Panc1 (cell line): ENCODE results near the gene AMHR2. TPM values are rescaled to one million over a fixed set of nuclear protein-coding genes. Genes with fewer than 3 reads are reported as not detected.
"Not testable (repeated sequence)": the region's sequence is repeated elsewhere in the genome, so short reads cannot be mapped to it uniquely, and the experiment has no call there.

Experiments used
- ATAC-seq: fragments of 200-7000 bp; cut with Tn5 transposase; 2 replicates; pipeline ENCODE4 v1.9.1; 2020; ENCODE audit warnings: mild to moderate bottlenecking, moderate library complexity
- BruUV-seq: library from RNA; stranded (reverse); fragments of 400-500 nt; replicated peaks from 2 replicates; lab custom pipeline; 2021; lab: Mats Ljungman, UMichigan
- CTCF ChIA-PET: fragments of 300-600 bp; sonication (Branson Sonifier 250); formaldehyde crosslinking; loops from one replicate; lab custom pipeline; 2022; ENCODE audit warnings: antibody characterized with exemption; lab: Charles Lee
- POLR2A ChIA-PET: fragments of 300-600 bp; sonication (Branson Sonifier 250); formaldehyde crosslinking; loops from one replicate; lab custom pipeline; 2022; ENCODE audit warnings: antibody characterized with exemption; lab: Charles Lee
- DNase-seq: peaks from one replicate; pipeline ENCODE4 v3.0.0-alpha.2; 2010; ENCODE audit warnings: low read depth, low spot score
- H3K27ac ChIP-seq: 2 replicates; pipeline ENCODE4 v1.5.1; 2011; ENCODE audit warnings: mild to moderate bottlenecking, low read length, inconsistent platforms
- H3K27me3 ChIP-seq: fragments of 200-500 bp; sonication (Bioruptor generic); 2 replicates; pipeline ENCODE4 v1.6.0; 2014; ENCODE audit warnings: low read length, inconsistent platforms; ENCODE audit not compliant: control insufficient read depth, insufficient read depth
- H3K36me3 ChIP-seq: fragments of 200-500 bp; sonication (Bioruptor generic); 2 replicates; pipeline ENCODE4 v1.5.1; 2014; ENCODE audit warnings: inconsistent platforms, mild to moderate bottlenecking, low read length, moderate library complexity; ENCODE audit not compliant: control insufficient read depth, insufficient read depth
- H3K4me1 ChIP-seq: 2 replicates; pipeline ENCODE4 v1.5.1; 2011; ENCODE audit warnings: inconsistent platforms, mild to moderate bottlenecking, low read length, moderate library complexity; ENCODE audit not compliant: control insufficient read depth, insufficient read depth
- H3K4me3 ChIP-seq, 2 experiments: 2 replicates each; pipeline ENCODE4 v1.5.1; 2011 to 2012; ENCODE audit warnings: low read depth in 2 of 2, low read length in 2 of 2, mild to moderate bottlenecking in 2 of 2, inconsistent platforms in 1 of 2, moderate library complexity in 1 of 2
- H3K9me3 ChIP-seq: fragments of 200-500 bp; sonication (Bioruptor generic); 2 replicates; pipeline ENCODE4 v1.5.1; 2014; ENCODE audit warnings: low read depth, mild to moderate bottlenecking, inconsistent platforms, low read length, moderate library complexity; ENCODE audit not compliant: control insufficient read depth, insufficient read depth
- POLR2AphosphoS5 ChIP-seq: IDR thresholded peaks from 2 replicates; pipeline ENCODE4 v1.6.1; 2012; ENCODE audit warnings: mild to moderate bottlenecking, low read depth, low read length, moderate library complexity
- SIN3A ChIP-seq: IDR thresholded peaks from 2 replicates; pipeline ENCODE4 v1.6.1; 2012; ENCODE audit warnings: low read depth, mild to moderate bottlenecking, low read length, moderate library complexity, borderline replicate concordance; ENCODE audit not compliant: insufficient read depth
- TCF7L2 ChIP-seq: IDR thresholded peaks from 2 replicates; pipeline ENCODE4 v1.6.1; 2011; ENCODE audit warnings: mild to moderate bottlenecking, low read depth, low read length, inconsistent platforms
- in situ Hi-C: cut with HindIII; loops from 2 replicates; pipeline ENCODE4 v1.10.0; 2016; ENCODE audit warnings: low sequenced_read_pairs, low pct_unique_long_range_greater_than_20kb
- intact Hi-C: fragments of 100-400 bp; cut with micrococcal nuclease; formaldehyde crosslinking; loops from one replicate; pipeline ENCODE4 v1.10.0; 2022; ENCODE audit not compliant: unreplicated experiment
- total RNA-seq: library from RNA; stranded (reverse); gene quantifications from one replicate; pipeline ENCODE4 v1.2.1, GENCODE V29; 2021; ENCODE audit not compliant: unreplicated experiment
- TF ChIP-seq, protein P1 (sequence below): fragments of 450-650 bp; IDR thresholded peaks from 2 replicates; pipeline ENCODE4 v1.5.1; 2017; ENCODE audit warnings: mild to moderate bottlenecking
- TF ChIP-seq, protein P2 (sequence below), 2 experiments: IDR thresholded peaks; 2 replicates each; pipeline ENCODE4 v1.6.1; 2011 to 2012; ENCODE audit warnings: low read depth in 2 of 2, control low read depth in 1 of 2, low read length in 1 of 2, mild to moderate bottlenecking in 1 of 2, moderate library complexity in 1 of 2; ENCODE audit not compliant: insufficient read depth in 1 of 2

AMHR2 gene
- total RNA-seq, 1 experiment from 2014 or later: 0.13 TPM

DNA sequence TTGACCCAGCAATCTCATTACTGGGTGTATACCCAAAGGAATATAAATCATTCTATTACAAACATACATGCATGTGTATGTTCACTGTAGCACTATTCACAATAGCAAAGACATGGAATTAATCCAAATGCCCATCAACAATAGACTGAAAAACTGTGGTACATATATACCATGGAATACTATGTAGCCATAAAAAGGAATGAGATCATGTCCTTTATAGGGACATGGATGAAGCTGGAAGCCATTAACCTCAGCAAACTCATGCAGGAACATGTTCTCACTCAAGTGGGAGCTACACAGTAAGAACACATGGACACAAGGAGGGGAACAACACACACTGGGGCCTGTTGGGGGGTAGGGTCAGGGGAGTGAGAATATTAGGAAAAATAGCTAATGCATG is 15.9 kb downstream of the AMHR2 start:
- intact Hi-C loops, DNase-seq: not testable (repeated sequence)

DNA sequence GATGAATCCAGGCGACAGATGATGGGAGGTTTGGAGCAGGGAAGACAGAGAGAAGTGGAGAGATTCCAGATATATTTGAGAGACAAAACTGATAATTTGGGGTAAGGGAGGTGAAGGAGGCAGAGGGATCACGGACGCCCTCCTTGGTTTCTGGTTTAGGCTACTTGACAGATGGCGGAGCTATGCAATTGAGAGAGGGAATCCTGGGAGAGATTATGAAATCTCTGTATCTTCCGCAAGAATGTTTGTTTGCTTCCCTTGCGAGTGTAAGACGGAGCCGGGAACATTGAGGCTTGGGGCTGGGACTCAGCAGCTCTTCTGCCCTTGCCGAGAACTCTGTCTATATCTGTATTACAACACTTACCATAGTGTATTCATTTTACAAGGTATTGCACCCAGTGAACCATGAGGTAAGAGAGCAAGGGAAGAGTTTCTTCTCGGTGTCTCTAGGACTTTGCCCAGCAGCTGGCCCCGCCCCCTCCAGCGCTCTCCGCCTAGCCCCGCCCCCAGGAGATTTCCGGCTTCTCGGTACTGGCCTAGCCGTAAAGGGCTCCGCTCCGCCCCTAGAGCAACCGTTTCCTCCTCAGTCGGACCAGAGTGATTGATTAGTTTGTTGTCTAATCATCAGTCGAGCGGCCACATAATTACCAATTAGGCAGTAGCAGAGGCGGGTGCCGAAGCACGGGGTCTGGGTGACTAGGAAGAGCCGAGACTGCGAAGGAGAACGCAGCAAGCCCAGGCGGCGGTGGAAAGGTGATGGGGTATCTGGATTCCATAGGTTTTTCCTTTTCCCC is 17.6 kb downstream of the AMHR2 start, which contains the start of gene PRR13:
Gene PRR13, plus strand, starts transcription at position 695 of the 794 bp plus-strand sequence. CDS start 981 bp downstream, outside the sequence.
- intact Hi-C loops: no loop called here
- Histone ChIP-seq H3K27me3 (no peaks in the 10 kb centered on the region), H3K4me3 (peak within 1 kb of the TSS; percentile 79 to 99), H3K27ac (peak within 1 kb of the TSS; percentile 100), H3K4me1 (peaks cover 7% of the 10 kb centered on the region), H3K36me3 (peaks cover 6% of the 10 kb centered on the region), H3K9me3 (no peaks in the 10 kb centered on the region)
- ATAC-seq (peak; percentile 97), DNase-seq (peak; percentile 99)
- BruUV-seq: no TSS peak
- ChIA-PET CTCF (interaction anchor here (0.6 to 1.0 kb wide), 2 partner anchors 76 to 89 kb away, joined by 4 to 12 read pairs; no protein-coding TSS in a partner anchor), POLR2A (interaction anchor here (0.6 kb wide), 1 partner anchor 202 kb away, joined by 3 read pairs; no protein-coding TSS in a partner anchor)
- TF ChIP-seq, protein P1, sequence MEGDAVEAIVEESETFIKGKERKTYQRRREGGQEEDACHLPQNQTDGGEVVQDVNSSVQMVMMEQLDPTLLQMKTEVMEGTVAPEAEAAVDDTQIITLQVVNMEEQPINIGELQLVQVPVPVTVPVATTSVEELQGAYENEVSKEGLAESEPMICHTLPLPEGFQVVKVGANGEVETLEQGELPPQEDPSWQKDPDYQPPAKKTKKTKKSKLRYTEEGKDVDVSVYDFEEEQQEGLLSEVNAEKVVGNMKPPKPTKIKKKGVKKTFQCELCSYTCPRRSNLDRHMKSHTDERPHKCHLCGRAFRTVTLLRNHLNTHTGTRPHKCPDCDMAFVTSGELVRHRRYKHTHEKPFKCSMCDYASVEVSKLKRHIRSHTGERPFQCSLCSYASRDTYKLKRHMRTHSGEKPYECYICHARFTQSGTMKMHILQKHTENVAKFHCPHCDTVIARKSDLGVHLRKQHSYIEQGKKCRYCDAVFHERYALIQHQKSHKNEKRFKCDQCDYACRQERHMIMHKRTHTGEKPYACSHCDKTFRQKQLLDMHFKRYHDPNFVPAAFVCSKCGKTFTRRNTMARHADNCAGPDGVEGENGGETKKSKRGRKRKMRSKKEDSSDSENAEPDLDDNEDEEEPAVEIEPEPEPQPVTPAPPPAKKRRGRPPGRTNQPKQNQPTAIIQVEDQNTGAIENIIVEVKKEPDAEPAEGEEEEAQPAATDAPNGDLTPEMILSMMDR: no peak
- TF ChIP-seq SIN3A: 0 out of 2 replicates have a peak, but pooled peaks have one; percentile 8
- peak; percentile 99 for TF ChIP-seq POLR2AphosphoS5
- TF ChIP-seq TCF7L2: no peak
- TF ChIP-seq, protein P2, sequence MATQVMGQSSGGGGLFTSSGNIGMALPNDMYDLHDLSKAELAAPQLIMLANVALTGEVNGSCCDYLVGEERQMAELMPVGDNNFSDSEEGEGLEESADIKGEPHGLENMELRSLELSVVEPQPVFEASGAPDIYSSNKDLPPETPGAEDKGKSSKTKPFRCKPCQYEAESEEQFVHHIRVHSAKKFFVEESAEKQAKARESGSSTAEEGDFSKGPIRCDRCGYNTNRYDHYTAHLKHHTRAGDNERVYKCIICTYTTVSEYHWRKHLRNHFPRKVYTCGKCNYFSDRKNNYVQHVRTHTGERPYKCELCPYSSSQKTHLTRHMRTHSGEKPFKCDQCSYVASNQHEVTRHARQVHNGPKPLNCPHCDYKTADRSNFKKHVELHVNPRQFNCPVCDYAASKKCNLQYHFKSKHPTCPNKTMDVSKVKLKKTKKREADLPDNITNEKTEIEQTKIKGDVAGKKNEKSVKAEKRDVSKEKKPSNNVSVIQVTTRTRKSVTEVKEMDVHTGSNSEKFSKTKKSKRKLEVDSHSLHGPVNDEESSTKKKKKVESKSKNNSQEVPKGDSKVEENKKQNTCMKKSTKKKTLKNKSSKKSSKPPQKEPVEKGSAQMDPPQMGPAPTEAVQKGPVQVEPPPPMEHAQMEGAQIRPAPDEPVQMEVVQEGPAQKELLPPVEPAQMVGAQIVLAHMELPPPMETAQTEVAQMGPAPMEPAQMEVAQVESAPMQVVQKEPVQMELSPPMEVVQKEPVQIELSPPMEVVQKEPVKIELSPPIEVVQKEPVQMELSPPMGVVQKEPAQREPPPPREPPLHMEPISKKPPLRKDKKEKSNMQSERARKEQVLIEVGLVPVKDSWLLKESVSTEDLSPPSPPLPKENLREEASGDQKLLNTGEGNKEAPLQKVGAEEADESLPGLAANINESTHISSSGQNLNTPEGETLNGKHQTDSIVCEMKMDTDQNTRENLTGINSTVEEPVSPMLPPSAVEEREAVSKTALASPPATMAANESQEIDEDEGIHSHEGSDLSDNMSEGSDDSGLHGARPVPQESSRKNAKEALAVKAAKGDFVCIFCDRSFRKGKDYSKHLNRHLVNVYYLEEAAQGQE (IDR thresholded peaks at IDR 0.05; ENCODE audit: insufficient read depth in 1 of 2, low read depth in 2 of 2, low read length in 1 of 2): 0 out of 4 replicates have a peak, but pooled peaks of 1 of the 2 experiments have one; percentile 13
- in situ Hi-C loops: no loop called here

More for the DNA sequence above, 15.9 kb downstream of the AMHR2 start:
- in situ Hi-C loops, BruUV-seq, H3K4me1 ChIP-seq, H3K36me3 ChIP-seq, H3K9me3 ChIP-seq, H3K27ac ChIP-seq, H3K27me3 ChIP-seq, ATAC-seq, H3K4me3 ChIP-seq: not testable (repeated sequence)
- POLR2A ChIA-PET: interaction anchor here (0.7 kb wide), 1 partner anchor 63 kb away, joined by 3 read pairs; no protein-coding TSS in a partner anchor
- CTCF ChIA-PET: interaction anchor here (0.6 kb wide), 2 partner anchors 60 to 87 kb away, joined by 3 to 7 read pairs; partner anchors contain the start of gene MAP3K12
